Choroid plexus epithelial cell (primary cell): ENCODE measurements around the gene B4GALT3.

Experiments
- DNase-seq: peaks from one replicate; pipeline ENCODE4 v3.0.0-alpha.2; 2010; ENCODE audit warnings: low read depth
- H3K4me3 ChIP-seq: 2 replicates; pipeline ENCODE4 v1.5.1; 2011; ENCODE audit warnings: low read depth, mild to moderate bottlenecking, control low read depth, low read length, moderate library complexity
- CTCF ChIP-seq: conservative IDR thresholded peaks from 2 replicates; pipeline ENCODE4 v1.5.1; 2011; ENCODE audit warnings: low read depth, mild to moderate bottlenecking, control low read depth, inconsistent platforms, low read length, moderate library complexity

The B4GALT3 gene

GRCh38 chr1:161160671-161161145 lies 16.6 kb downstream of the B4GALT3 start:
- no peak for DNase-seq
- H3K4me3 ChIP-seq: no peak overlapping the region
- TF ChIP-seq CTCF: no peak

GRCh38 chr1:161159913-161160243 lies 17.4 kb downstream of the B4GALT3 start:
- H3K4me3 ChIP-seq: peak overlapping the region; percentile 95
- DNase-seq: no peak
- TF ChIP-seq CTCF: no peak

DNA sequence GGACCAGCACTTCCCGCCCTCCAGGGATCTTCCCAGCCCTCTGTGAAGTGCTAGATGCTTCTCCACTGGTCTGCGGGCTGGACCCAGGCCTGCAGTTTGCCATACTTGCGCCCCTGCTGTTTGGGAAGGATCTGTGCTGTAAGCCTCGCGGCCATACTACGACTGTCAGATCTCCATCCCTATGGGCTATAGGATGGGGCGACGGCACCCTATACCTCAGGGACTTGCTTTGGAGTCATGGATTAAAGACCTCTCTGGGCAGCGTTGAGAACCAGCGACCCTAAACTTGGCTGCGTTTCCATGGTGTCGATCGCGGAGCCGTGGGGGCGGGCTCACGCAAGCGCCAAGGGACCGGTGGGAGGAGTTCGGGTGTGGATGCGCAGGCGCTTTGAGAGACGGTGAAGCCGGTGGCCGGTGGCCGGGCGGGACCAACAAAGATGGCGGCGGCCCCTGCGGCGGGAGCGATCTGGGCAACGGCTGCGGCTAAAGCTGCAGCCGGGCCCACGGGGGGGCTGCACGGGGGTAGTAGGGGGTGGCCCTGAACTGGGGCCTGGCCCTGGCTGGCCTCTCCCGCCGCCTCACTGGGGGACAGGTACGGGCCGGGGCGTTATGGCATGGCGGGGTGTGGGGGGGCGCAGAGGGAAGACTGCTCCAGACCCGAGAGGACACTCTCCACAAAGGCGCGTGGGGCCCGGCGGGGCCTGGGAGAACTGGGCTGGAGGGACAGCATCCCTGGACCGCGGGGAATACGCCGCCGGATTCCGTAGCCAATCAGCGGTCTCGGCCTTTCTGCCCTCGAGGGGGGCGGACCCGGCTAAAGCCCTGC lies 18.0 kb downstream of the B4GALT3 start, which contains the start of gene USP21:
USP21 (plus strand) TSS at position 414 of the 826 bp plus-strand sequence. CDS start 1,141 bp downstream, outside the sequence.
- peak; percentile 53 for TF ChIP-seq CTCF
- peak; percentile 92 for DNase-seq
- peak within 1 kb of the TSS; percentile 95 for H3K4me3 ChIP-seq

DNA sequence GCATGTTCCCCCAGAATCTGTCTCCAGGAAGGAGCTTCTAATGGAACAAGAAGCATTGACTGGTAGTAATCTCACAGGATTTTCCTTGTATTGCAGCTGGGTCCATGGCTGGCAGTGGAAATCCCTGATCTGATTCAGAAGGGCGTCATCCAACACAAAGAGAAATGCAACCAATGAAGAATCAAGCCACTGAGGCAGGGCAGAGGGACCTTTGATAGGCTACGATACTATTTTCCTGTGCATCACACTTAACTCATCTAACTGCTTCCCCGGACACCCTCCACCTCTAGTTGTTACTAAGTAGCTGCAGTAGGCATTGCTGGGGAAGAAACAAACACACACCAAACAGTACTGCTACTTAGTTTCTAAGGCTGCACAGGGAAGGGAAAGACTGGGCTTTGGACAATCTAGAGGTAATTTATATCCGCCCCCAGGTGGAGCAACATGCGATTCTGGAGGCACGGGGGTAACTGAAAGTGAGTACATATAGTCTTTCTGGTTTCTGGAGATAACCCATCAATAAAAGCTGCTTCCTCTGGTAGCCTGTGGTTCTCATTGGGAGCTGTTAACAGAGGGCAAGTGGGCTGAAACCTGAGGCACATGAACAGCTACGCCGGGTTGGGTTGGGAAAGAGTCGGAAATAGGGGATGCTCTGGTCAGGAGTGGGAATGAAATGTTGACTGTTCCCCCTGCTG lies 18.8 kb downstream of the B4GALT3 start:
- no peak for TF ChIP-seq CTCF
- DNase-seq: no peak
- peak overlapping the region; percentile 95 for H3K4me3 ChIP-seq

DNA sequence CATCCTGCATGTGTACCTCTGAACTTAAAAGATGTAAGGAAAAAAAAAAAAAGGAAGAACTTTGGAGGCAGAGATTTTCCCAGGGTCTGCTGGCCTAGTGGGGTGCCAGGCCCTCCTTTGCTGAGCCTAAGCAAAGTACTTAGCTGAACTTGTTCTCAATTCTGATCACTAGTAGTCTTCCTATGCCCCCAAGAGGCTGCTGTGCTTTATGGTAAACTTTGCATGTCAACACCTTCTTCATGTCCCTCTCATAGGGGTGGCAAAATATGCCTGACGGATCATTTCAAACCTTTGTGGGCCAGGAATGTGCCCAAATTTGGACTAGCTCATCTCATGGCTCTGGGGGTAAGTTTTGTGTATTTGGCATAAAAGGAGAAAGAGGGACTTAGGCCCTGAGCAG lies 19.4 kb downstream of the B4GALT3 start:
- no peak for DNase-seq
- H3K4me3 ChIP-seq: no peak overlapping the region
- no peak for TF ChIP-seq CTCF

- peak; percentile 95 for DNase-seq
- H3K4me3 ChIP-seq: peak within 1 kb of the TSS; percentile 86
- TF ChIP-seq CTCF: no peak
These were observed 23.5 kb downstream of the B4GALT3 start, which contains the start of gene UFC1 for GRCh38 chr1:161153682-161154337. Gene UFC1 (plus strand): TSS chr1:161153978. CDS start chr1:161153998, 20 bp downstream.
